Gastrocnemius medialis (tissue), 4 donors: ENCODE results near the gene TSHZ3. TPM values are rescaled to one million over a fixed set of nuclear protein-coding genes. Genes with fewer than 3 reads are reported as not detected.
A peak's percentile ranks its signal among the peaks of the same experiment; 100 is the strongest.

Source experiments
- ATAC-seq, 2 donors: fragments of 150-250 bp; one replicate each; pipeline ENCODE4 v1.9.1; 2016
- DNase-seq, 2 donors: peaks; one replicate each; pipeline ENCODE4 v3.0.0-alpha.2; 2019
- H3K27ac ChIP-seq, 4 donors: fragments of 200-600 bp; sonication (generic); 1 replicate in 1 of 4; 2 replicates in 3 of 4; pipeline ENCODE4 v1.5.1; 2016 to 2018; ENCODE audit warnings: mild to moderate bottlenecking in 2 of 4, moderate library complexity in 1 of 4
- H3K27me3 ChIP-seq, 3 donors: fragments of 200-600 bp; sonication (generic) in 2 of 3; 1 replicate in 1 of 3; 2 replicates in 2 of 3; pipeline versions ENCODE4 v1.5.1 to v1.6.0; 2016 to 2019; ENCODE audit warnings: mild to moderate bottlenecking in 1 of 3, moderate library complexity in 1 of 3
- H3K36me3 ChIP-seq, 2 donors: fragments of 200-600 bp; sonication (generic) in 1 of 2; one replicate each; pipeline ENCODE4 v1.5.1; 2017 to 2018
- H3K4me1 ChIP-seq, 2 donors: fragments of 200-600 bp; sonication (generic) in 1 of 2; one replicate each; pipeline ENCODE4 v1.5.1; 2016 to 2017; ENCODE audit warnings: mild to moderate bottlenecking in 2 of 2
- H3K4me3 ChIP-seq, 4 donors: fragments of 200-600 bp; sonication (generic) in 3 of 4; 1 replicate in 1 of 4; 2 replicates in 3 of 4; pipeline ENCODE4 v1.5.1; 2016 to 2019; ENCODE audit warnings: mild to moderate bottlenecking in 2 of 4
- H3K9me3 ChIP-seq, 3 donors: fragments of 200-600 bp; sonication (generic) in 2 of 3; 1 replicate in 1 of 3; 2 replicates in 2 of 3; pipeline ENCODE4 v1.5.1; 2016 to 2019
- CTCF ChIP-seq, 5 experiments: fragments of 450-650 bp in 3 of 5; fragments of 200-600 bp in 2 of 5; sonication (generic) in 2 of 5; IDR thresholded peaks in 4 of 5; conservative IDR thresholded peaks in 1 of 5; 1 replicate in 4 of 5; 2 replicates in 1 of 5; pipeline ENCODE4 v1.5.1; 2016 to 2019; ENCODE audit warnings: antibody characterized with exemption in 5 of 5, mild to moderate bottlenecking in 3 of 5, moderate library complexity in 3 of 5
- POLR2A ChIP-seq, 2 donors: fragments of 450-650 bp; IDR thresholded peaks; one replicate each; pipeline ENCODE4 v1.6.1; 2017; ENCODE audit warnings: antibody characterized with exemption in 2 of 2, mild to moderate bottlenecking in 2 of 2, moderate library complexity in 2 of 2
- in situ Hi-C, 4 donors: fragments of 200-750 bp; cut with MboI; loops; one replicate each; pipeline versions ENCODE4 v1.15.0 to v1.8.0; 2017; ENCODE audit warnings: low sequenced_read_pairs in 4 of 4
- intact Hi-C: fragments of 100-400 bp; cut with DNase I; formaldehyde crosslinking; loops from one replicate; pipeline ENCODE4 v1.15.1; 2023; ENCODE audit warnings: low total_unique reads
- total RNA-seq, 4 donors: library from RNA; depleted of rRNA; stranded (reverse); fragments of >200 nt; gene quantifications; one replicate each; pipeline versions ENCODE4 v1.1.0 to v1.2.3, GENCODE V29; 2016

TSHZ3 gene
- total RNA-seq, 4 donors from 2014 or later: 1.6 to 2.3 (median 1.9) TPM

- Histone ChIP-seq H3K36me3 (no peaks in the 10 kb centered on the region), H3K4me3 (no peak overlapping the region), H3K4me1 (peaks cover 2 to 3% of the 10 kb centered on the region in 2 donors), H3K27ac (no peak overlapping the region), H3K9me3 (no peaks in the 10 kb centered on the region), H3K27me3 (peaks cover 15 to 45% (median 34%) of the 10 kb centered on the region in 3 donors)
- TF ChIP-seq POLR2A (IDR thresholded peaks at IDR 0.05) (no peak), CTCF (IDR thresholded peaks at IDR 0.05 in 4 of 5, conservative IDR thresholded peaks at IDR 0.05 in 1 of 5) (peak in 3 of 5 experiments; percentile 16 to 50 (median 33))
- intact Hi-C loops (no loop called here), in situ Hi-C loops (loop anchor here in 2 of 4 donors (25.0 kb wide), 1 partner anchor 669 kb away; no protein-coding TSS in a partner anchor)
- ATAC-seq (no peak), DNase-seq (no peak)
These were observed 7.5 kb upstream of the TSHZ3 start for GRCh38 chr19:31356587-31357314.

GRCh38 chr19:31355665-31356289 is 6.5 kb upstream of the TSHZ3 start:
- in situ Hi-C loops: loop anchor here in 2 of 4 donors (25.0 kb wide), 1 partner anchor 668 kb away; no protein-coding TSS in a partner anchor
- H3K27ac ChIP-seq: no peak overlapping the region
- intact Hi-C loops: no loop called here
- H3K36me3 ChIP-seq: no peaks in the 10 kb centered on the region
- peaks cover 4 to 10% of the 10 kb centered on the region in 2 donors for H3K4me1 ChIP-seq
- H3K9me3 ChIP-seq: no peaks in the 10 kb centered on the region
- TF ChIP-seq CTCF (IDR thresholded peaks at IDR 0.05 in 4 of 5, conservative IDR thresholded peaks at IDR 0.05 in 1 of 5) (no peak), POLR2A (IDR thresholded peaks at IDR 0.05) (no peak)
- no peak for DNase-seq
- peaks cover 22 to 45% (median 42%) of the 10 kb centered on the region in 3 donors for H3K27me3 ChIP-seq
- H3K4me3 ChIP-seq: no peak overlapping the region
- no peak for ATAC-seq

GRCh38 chr19:31354799-31355664 is 5.8 kb upstream of the TSHZ3 start:
- no peak for ATAC-seq
- no peak for DNase-seq
- intact Hi-C loops: no loop called here

More at GRCh38 chr19:31354799-31355664, 5.8 kb upstream of the TSHZ3 start:
- Histone ChIP-seq H3K27me3 (peaks cover 22 to 46% (median 45%) of the 10 kb centered on the region in 3 donors), H3K9me3 (no peaks in the 10 kb centered on the region), H3K4me1 (peaks cover 4 to 10% of the 10 kb centered on the region in 2 donors), H3K27ac (no peak overlapping the region), H3K36me3 (no peaks in the 10 kb centered on the region), H3K4me3 (no peak overlapping the region)
- in situ Hi-C loops: loop anchor here in 2 of 4 donors (25.0 kb wide), 1 partner anchor 668 kb away; no protein-coding TSS in a partner anchor
- TF ChIP-seq CTCF (IDR thresholded peaks at IDR 0.05 in 4 of 5, conservative IDR thresholded peaks at IDR 0.05 in 1 of 5): no peak
- no peak for TF ChIP-seq POLR2A (IDR thresholded peaks at IDR 0.05)
